ENCODE results near the gene SHKBP1. TPM values are rescaled to one million over a fixed set of nuclear protein-coding genes. Genes with fewer than 3 reads are reported as not detected.

Gene SHKBP1
- total and polyA plus RNA-seq, 9 of the 15 experiments (the other 6 are each of a cell fraction or from before 2014, with no cell fraction given) = 1.2 to 58.1 (median 22.3) TPM

- TF ChIP-seq ZNF830 (CRISPR knock-in tag; IDR thresholded peaks at IDR 0.05) (no peak), SIRT6 (IDR thresholded peaks at IDR 0.05; ENCODE audit: low read depth, low read length) (no peak), ZNF699 (CRISPR knock-in tag; IDR thresholded peaks at IDR 0.05; ENCODE audit: insufficient replicate concordance) (no peak), ZNF24 (IDR thresholded peaks at IDR 0.05) (no peak), ZBTB7A (IDR thresholded peaks at IDR 0.05; ENCODE audit: borderline replicate concordance, control insufficient read depth, low read depth, low read length) (no peak), ETS1 (conservative IDR thresholded peaks at IDR 0.05; ENCODE audit: control insufficient read depth, low read depth, low read length) (no peak), ZNF239 (CRISPR knock-in tag; IDR thresholded peaks at IDR 0.05) (no peak), PHF21A (IDR thresholded peaks at IDR 0.05; ENCODE audit: borderline replicate concordance, low read depth) (no peak), PBX2 (CRISPR knock-in tag; IDR thresholded peaks at IDR 0.05; ENCODE audit: low read depth) (no peak), PBX2 (tag; conservative IDR thresholded peaks at IDR 0.05; ENCODE audit: low read depth) (no peak), E4F1 (CRISPR knock-in tag; IDR thresholded peaks at IDR 0.05; ENCODE audit: borderline replicate concordance) (no peak), KDM1A (IDR thresholded peaks at IDR 0.05) (0 out of 4 replicates have a peak, but pooled peaks of 1 of the 2 experiments have one; percentile 47), MAFK (IDR thresholded peaks at IDR 0.05; ENCODE audit: low read length) (no peak), SMARCE1 (IDR thresholded peaks at IDR 0.05) (0 out of 2 replicates have a peak, but pooled peaks have one; percentile 34)
- TF ChIP-seq, protein P1, sequence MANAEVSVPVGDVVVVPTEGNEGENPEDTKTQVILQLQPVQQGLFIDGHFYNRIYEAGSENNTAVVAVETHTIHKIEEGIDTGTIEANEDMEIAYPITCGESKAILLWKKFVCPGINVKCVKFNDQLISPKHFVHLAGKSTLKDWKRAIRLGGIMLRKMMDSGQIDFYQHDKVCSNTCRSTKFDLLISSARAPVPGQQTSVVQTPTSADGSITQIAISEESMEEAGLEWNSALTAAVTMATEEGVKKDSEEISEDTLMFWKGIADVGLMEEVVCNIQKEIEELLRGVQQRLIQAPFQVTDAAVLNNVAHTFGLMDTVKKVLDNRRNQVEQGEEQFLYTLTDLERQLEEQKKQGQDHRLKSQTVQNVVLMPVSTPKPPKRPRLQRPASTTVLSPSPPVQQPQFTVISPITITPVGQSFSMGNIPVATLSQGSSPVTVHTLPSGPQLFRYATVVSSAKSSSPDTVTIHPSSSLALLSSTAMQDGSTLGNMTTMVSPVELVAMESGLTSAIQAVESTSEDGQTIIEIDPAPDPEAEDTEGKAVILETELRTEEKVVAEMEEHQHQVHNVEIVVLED (CRISPR knock-in tag; IDR thresholded peaks at IDR 0.05) = no peak
- TF ChIP-seq, protein P2, sequence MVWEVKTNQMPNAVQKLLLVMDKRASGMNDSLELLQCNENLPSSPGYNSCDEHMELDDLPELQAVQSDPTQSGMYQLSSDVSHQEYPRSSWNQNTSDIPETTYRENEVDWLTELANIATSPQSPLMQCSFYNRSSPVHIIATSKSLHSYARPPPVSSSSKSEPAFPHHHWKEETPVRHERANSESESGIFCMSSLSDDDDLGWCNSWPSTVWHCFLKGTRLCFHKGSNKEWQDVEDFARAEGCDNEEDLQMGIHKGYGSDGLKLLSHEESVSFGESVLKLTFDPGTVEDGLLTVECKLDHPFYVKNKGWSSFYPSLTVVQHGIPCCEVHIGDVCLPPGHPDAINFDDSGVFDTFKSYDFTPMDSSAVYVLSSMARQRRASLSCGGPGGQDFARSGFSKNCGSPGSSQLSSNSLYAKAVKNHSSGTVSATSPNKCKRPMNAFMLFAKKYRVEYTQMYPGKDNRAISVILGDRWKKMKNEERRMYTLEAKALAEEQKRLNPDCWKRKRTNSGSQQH (CRISPR knock-in tag; IDR thresholded peaks at IDR 0.05) = 0 out of 2 replicates have a peak, but pooled peaks have one; percentile 4
- TF ChIP-seq, protein P3, sequence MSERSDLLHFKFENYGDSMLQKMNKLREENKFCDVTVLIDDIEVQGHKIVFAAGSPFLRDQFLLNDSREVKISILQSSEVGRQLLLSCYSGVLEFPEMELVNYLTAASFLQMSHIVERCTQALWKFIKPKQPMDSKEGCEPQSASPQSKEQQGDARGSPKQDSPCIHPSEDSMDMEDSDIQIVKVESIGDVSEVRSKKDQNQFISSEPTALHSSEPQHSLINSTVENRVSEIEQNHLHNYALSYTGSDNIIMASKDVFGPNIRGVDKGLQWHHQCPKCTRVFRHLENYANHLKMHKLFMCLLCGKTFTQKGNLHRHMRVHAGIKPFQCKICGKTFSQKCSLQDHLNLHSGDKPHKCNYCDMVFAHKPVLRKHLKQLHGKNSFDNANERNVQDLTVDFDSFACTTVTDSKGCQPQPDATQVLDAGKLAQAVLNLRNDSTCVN (CRISPR knock-in tag; IDR thresholded peaks at IDR 0.05) = no peak
These were observed 48.1 kb upstream of the SHKBP1 start (continued) for GRCh38 chr19:40528533-40529092.

All from K562 (cell line).